Heart right ventricle (tissue), 16 donors: ENCODE data around the gene DSE. TPM values are rescaled to one million over a fixed set of nuclear protein-coding genes. Genes with fewer than 3 reads are reported as not detected.

Experiments used
- ATAC-seq, 8 donors: fragments of 200-7000 bp; cut with Tn5 transposase; one replicate each; pipeline ENCODE4 v1.9.1; 2020; ENCODE audit warnings: mild to moderate bottlenecking in 8 of 8, moderate library complexity in 8 of 8, moderate number of reproducible peaks in 1 of 8
- DNase-seq, 2 donors: peaks; one replicate each; pipeline ENCODE4 v3.0.0-alpha.2; 2020
- H3K27ac ChIP-seq, 10 donors: fragments of 200-600 bp; sonication (generic) in 2 of 10; one replicate each; pipeline versions ENCODE4 v1.5.0 to v1.8.0; 2020 to 2022; ENCODE audit warnings: mild to moderate bottlenecking in 3 of 10
- H3K27me3 ChIP-seq, 7 donors: fragments of 200-600 bp; one replicate each; pipeline ENCODE4 v1.8.0; 2021 to 2022; ENCODE audit warnings: mild to moderate bottlenecking in 2 of 7
- H3K36me3 ChIP-seq, 9 donors: fragments of 200-600 bp; sonication (generic) in 1 of 9; one replicate each; pipeline versions ENCODE4 v1.5.0 to v1.8.0; 2020 to 2022; ENCODE audit warnings: mild to moderate bottlenecking in 2 of 9
- H3K4me1 ChIP-seq, 9 donors: fragments of 200-600 bp; sonication (generic) in 1 of 9; one replicate each; pipeline versions ENCODE4 v1.5.0 to v1.8.0; 2020 to 2022; ENCODE audit warnings: mild to moderate bottlenecking in 4 of 9
- H3K4me3 ChIP-seq, 10 donors: fragments of 200-600 bp; sonication (generic) in 2 of 10; one replicate each; pipeline versions ENCODE4 v1.5.0 to v1.8.0; 2020 to 2022; ENCODE audit warnings: mild to moderate bottlenecking in 7 of 10, moderate library complexity in 2 of 10
- H3K9me3 ChIP-seq, 11 donors: fragments of 200-600 bp in 10 of 11; sonication (generic) in 2 of 11; one replicate each; pipeline versions ENCODE4 v1.5.0 to v1.8.0; 2013 to 2022; ENCODE audit warnings: mild to moderate bottlenecking in 2 of 11, control low read depth in 1 of 11, moderate library complexity in 1 of 11
- CTCF ChIP-seq, 9 donors: fragments of 200-600 bp; sonication (generic) in 2 of 9; IDR thresholded peaks; one replicate each; pipeline versions ENCODE4 v1.5.0 to v1.8.0; 2021 to 2022; ENCODE audit warnings: antibody characterized with exemption in 9 of 9, mild to moderate bottlenecking in 5 of 9, moderate library complexity in 1 of 9
- WGBS, 2 donors: extraction: QIAGEN DNeasy Blood & Tissue Kit; methylation state at CpG; one replicate each; pipeline ENCODE4 v1.1.7; 2013; ENCODE audit warnings: inconsistent platforms in 1 of 2; 5-methylcytosine and 5-hydroxymethylcytosine counted together
- intact Hi-C, 10 donors: fragments of 100-400 bp; cut with DNase I; formaldehyde crosslinking; loops; one replicate each; pipeline versions ENCODE4 v1.11.1 to v1.14.2; 2022
- polyA plus RNA-seq, 2 donors: library from polyadenylated mRNA; stranded (reverse); fragments of 200-250 nt; gene quantifications; one replicate each; pipeline ENCODE4 v1.2.3, GENCODE V29; 2013
- total RNA-seq, 10 donors: library from RNA; stranded (reverse); fragmentation: NEBNext Ultra II Directional in 3 of 10; extraction: Animal tissue kit (Norgen Biotek cat#: 25700) in 3 of 10; gene quantifications; one replicate each; pipeline versions ENCODE4 v1.2.1 to v1.2.4, GENCODE V29; 2021 to 2023
- donor health status: Arrhythmogenic right ventricular cardiomyopathy.
- donor health status: ischemic (EF 13 %, LVEDD 7.1; RV severe dilation, severe dysfunction).
- donor health status: healthy with polysubstance abuse.
- donor health status: DM: no; HTN: yes; CAD: no.
- donor health status: DM: no; HTN: no; CAD: no.
- donor health status: ischemic (EF 25% LVEDD 6.9; RV normal size, moderate dysfunction).
- donor health status: ischemic (EF 25% LVEDD 5.7; RV mildly dilated, moderate dysfunction).
- donor health status: healthy.
- donor health status: DM: yes; HTN: yes; CAD: no.
- donor health status: Ischemic cardiomyopathy.
- donor health status: ischemic (EF 35%, LVEDD 5.7; RV mildly dilated, moderate dysfunction).
- donor health status: nonischemic (EF 11% LVEDD 7.7; RV severe dilation, severe dysfunction).
- donor health status: DM: yes; HTN: yes; CAD: no.
- donor health status: PGD.
- donor health status: ischemic (EF 29% LVEDD 5.4; RV normal size, mild dysfunction).
- donor health status: nonischemic (EF 23%, LVEDD 6.1; RV moderate dilation, normal function).

DSE gene
- total and polyA plus RNA-seq, 12 donors = 3.8 to 25.4 (median 11.3) TPM

- WGBS, 2 donors = 76 to 78% methylated on average over 1 of the region's 1 CpG
- peak overlapping the region in 5 of 10 donors; percentile 79 to 94 (median 87) for H3K4me3 ChIP-seq
- no peaks in the 10 kb centered on the region for H3K27me3 ChIP-seq
- ATAC-seq = no peak
- no peaks in the 10 kb centered on the region for H3K36me3 ChIP-seq
- no peak for TF ChIP-seq CTCF (IDR thresholded peaks at IDR 0.05)
- H3K9me3 ChIP-seq = no peaks in the 10 kb centered on the region
- H3K27ac ChIP-seq = peak overlapping the region in 6 of 10 donors; percentile 76 to 96 (median 90)
- intact Hi-C loops = loop anchor here in 1 of 10 donors (5.0 kb wide), 1 partner anchor 37 kb away; no protein-coding TSS in a partner anchor
- H3K4me1 ChIP-seq = peaks cover 0 to 61% (median 18%) of the 10 kb centered on the region in 9 donors
- no peak for DNase-seq
Measured at GRCh38 chr6:116369540-116369939, 1.2 kb upstream of the DSE start.

GRCh38 chr6:116369964-116370759, 585 bp upstream of the DSE start:
- peak overlapping the region; percentile 63 to 96 (median 90) for H3K27ac ChIP-seq
- intact Hi-C loops = loop anchor here in 1 of 10 donors (5.0 to 10.0 kb wide), 2 partner anchors 38 to 75 kb away; no protein-coding TSS in a partner anchor
- H3K4me3 ChIP-seq = peak overlapping the region; percentile 50 to 95 (median 84)
- ATAC-seq = peak in 6 of 8 donors; percentile 13 to 80 (median 49)
- 12 to 21% methylated on average over 20 to 29 of the region's 29 CpGs for WGBS, 2 donors
- no peak for DNase-seq
- H3K9me3 ChIP-seq = no peaks in the 10 kb centered on the region
- no peaks in the 10 kb centered on the region for H3K36me3 ChIP-seq
- H3K27me3 ChIP-seq = no peaks in the 10 kb centered on the region
- peaks cover 0 to 55% (median 18%) of the 10 kb centered on the region in 9 donors for H3K4me1 ChIP-seq
- no peak for TF ChIP-seq CTCF (IDR thresholded peaks at IDR 0.05)

- peaks cover 0 to 55% (median 18%) of the 10 kb centered on the region in 9 donors for H3K4me1 ChIP-seq
- peak overlapping the region; percentile 63 to 96 (median 90) for H3K27ac ChIP-seq
- ATAC-seq (peak; percentile 76 to 88 (median 79)), DNase-seq (peak; percentile 59 to 76)
- WGBS, 2 donors = 0 to 1% methylated on average over 75 of the region's 75 CpGs
- intact Hi-C loops = loop anchor here in 1 of 10 donors (10.0 kb wide), 1 partner anchor 77 kb away; no protein-coding TSS in a partner anchor
- peak overlapping the region; percentile 50 to 95 (median 84) for H3K4me3 ChIP-seq
- no peaks in the 10 kb centered on the region for H3K36me3 ChIP-seq
- TF ChIP-seq CTCF (IDR thresholded peaks at IDR 0.05) = no peak
- H3K27me3 ChIP-seq = no peaks in the 10 kb centered on the region
- no peaks in the 10 kb centered on the region for H3K9me3 ChIP-seq
Measured at GRCh38 chr6:116371120-116371917, 572 bp downstream of the DSE start.

GRCh38 chr6:116371918-116372209, 1.1 kb downstream of the DSE start:
- WGBS, 2 donors = 43 to 48% methylated on average over 8 of the region's 8 CpGs
- Histone ChIP-seq H3K4me1 (peaks cover 0 to 54% (median 18%) of the 10 kb centered on the region in 9 donors), H3K27ac (peak overlapping the region in 9 of 10 donors; percentile 76 to 96 (median 90)), H3K9me3 (no peaks in the 10 kb centered on the region), H3K4me3 (peak overlapping the region; percentile 50 to 95 (median 84)), H3K27me3 (no peaks in the 10 kb centered on the region), H3K36me3 (peaks cover 0 to 5% (median 0%) of the 10 kb centered on the region in 9 donors)
- intact Hi-C loops = loop anchor here in 1 of 10 donors (10.0 kb wide), 1 partner anchor 77 kb away; no protein-coding TSS in a partner anchor
- no peak for ATAC-seq
- no peak for DNase-seq
- TF ChIP-seq CTCF (IDR thresholded peaks at IDR 0.05) = no peak
